Memory B cell (primary cell): Measurements from ENCODE around the gene PRKAG2.
"Not testable (repeated sequence)": the region's sequence is repeated elsewhere in the genome, so short reads cannot be mapped to it uniquely, and the experiment has no call there.

Experiments used
- ATAC-seq: fragments of 150-1000 bp; cut with Tn5 transposase; 2 replicates; pipeline ENCODE4 v1.10.0; 2021; ENCODE audit warnings: low read depth, mild to moderate bottlenecking, moderate library complexity
- DNase-seq, 2 donors: peaks; one replicate each; pipeline ENCODE4 v3.0.0; 2022; ENCODE audit warnings: low spot score in 2 of 2
- H3K27ac Mint-ChIP-seq: one replicate; pipeline ENCODE4 v1.8.0; 2022; ENCODE audit warnings: mild to moderate bottlenecking, moderate library complexity, mixed read lengths
- H3K27me3 Mint-ChIP-seq: one replicate; pipeline ENCODE4 v1.8.0; 2022; ENCODE audit warnings: mixed read lengths
- H3K36me3 Mint-ChIP-seq: one replicate; pipeline ENCODE4 v1.8.0; 2022; ENCODE audit warnings: mild to moderate bottlenecking, mixed read lengths
- H3K4me1 Mint-ChIP-seq: one replicate; pipeline ENCODE4 v1.8.0; 2022; ENCODE audit warnings: mixed read lengths
- H3K4me3 Mint-ChIP-seq: one replicate; pipeline ENCODE4 v1.8.0; 2022; ENCODE audit warnings: mild to moderate bottlenecking, moderate library complexity, mixed read lengths
- H3K9me3 Mint-ChIP-seq: one replicate; pipeline ENCODE4 v1.8.0; 2022; ENCODE audit warnings: mixed read lengths

Gene PRKAG2

GRCh38 chr7:151581741-151582140, 295.2 kb downstream of the PRKAG2 start:
- ATAC-seq (no peak), DNase-seq (no peak)
- H3K36me3 Mint-ChIP-seq = peaks cover 32% of the 10 kb centered on the region
- H3K4me3 Mint-ChIP-seq = no peak overlapping the region
- no peak overlapping the region for H3K27ac Mint-ChIP-seq
- H3K4me1 Mint-ChIP-seq = peaks cover 2% of the 10 kb centered on the region
- H3K27me3 Mint-ChIP-seq = no peaks in the 10 kb centered on the region
- H3K9me3 Mint-ChIP-seq = peaks cover 7% of the 10 kb centered on the region

- Mint-ChIP-seq H3K27me3 (no peaks in the 10 kb centered on the region), H3K4me3 (no peak overlapping the region), H3K9me3 (peaks cover 7% of the 10 kb centered on the region), H3K4me1 (no peaks in the 10 kb centered on the region), H3K27ac (no peak overlapping the region), H3K36me3 (peaks cover 28% of the 10 kb centered on the region)
- DNase-seq = no peak
- no peak for ATAC-seq
Observed at GRCh38 chr7:151579644-151580043, 297.3 kb downstream of the PRKAG2 start.

- ATAC-seq (no peak), DNase-seq (no peak)
- Mint-ChIP-seq H3K36me3 (peaks cover 22% of the 10 kb centered on the region), H3K27ac (no peak overlapping the region), H3K27me3 (no peaks in the 10 kb centered on the region), H3K9me3 (peaks cover 5% of the 10 kb centered on the region), H3K4me1 (no peaks in the 10 kb centered on the region), H3K4me3 (no peak overlapping the region)
Observed at GRCh38 chr7:151575410-151575809, 301.5 kb downstream of the PRKAG2 start.

- peaks cover 13% of the 10 kb centered on the region for H3K36me3 Mint-ChIP-seq
- ATAC-seq, H3K27ac Mint-ChIP-seq, H3K27me3 Mint-ChIP-seq, H3K4me1 Mint-ChIP-seq, DNase-seq, H3K4me3 Mint-ChIP-seq, H3K9me3 Mint-ChIP-seq: not testable (repeated sequence)
Observed at GRCh38 chr7:151573046-151573445, 303.9 kb downstream of the PRKAG2 start.

GRCh38 chr7:151572136-151572535, 304.8 kb downstream of the PRKAG2 start:
- no peaks in the 10 kb centered on the region for H3K27me3 Mint-ChIP-seq
- H3K4me1 Mint-ChIP-seq = no peaks in the 10 kb centered on the region
- no peak overlapping the region for H3K4me3 Mint-ChIP-seq
- ATAC-seq = no peak
- no peak for DNase-seq
- H3K9me3 Mint-ChIP-seq = no peaks in the 10 kb centered on the region
- H3K27ac Mint-ChIP-seq = no peak overlapping the region
- peaks cover 13% of the 10 kb centered on the region for H3K36me3 Mint-ChIP-seq

GRCh38 chr7:151571471-151571870, 305.4 kb downstream of the PRKAG2 start:
- no peak for ATAC-seq
- no peak overlapping the region for H3K27ac Mint-ChIP-seq

GRCh38 chr7:151570366-151570915, 306.5 kb downstream of the PRKAG2 start:
- Mint-ChIP-seq H3K9me3 (no peaks in the 10 kb centered on the region), H3K4me1 (no peaks in the 10 kb centered on the region), H3K27ac (no peak overlapping the region), H3K4me3 (no peak overlapping the region), H3K36me3 (peaks cover 15% of the 10 kb centered on the region), H3K27me3 (no peaks in the 10 kb centered on the region)
- no peak for ATAC-seq
- DNase-seq = no peak

More at GRCh38 chr7:151571471-151571870, 305.4 kb downstream of the PRKAG2 start:
- no peak for DNase-seq
- no peaks in the 10 kb centered on the region for H3K4me1 Mint-ChIP-seq
- no peaks in the 10 kb centered on the region for H3K27me3 Mint-ChIP-seq
- H3K36me3 Mint-ChIP-seq = peaks cover 13% of the 10 kb centered on the region
- no peaks in the 10 kb centered on the region for H3K9me3 Mint-ChIP-seq
- no peak overlapping the region for H3K4me3 Mint-ChIP-seq

GRCh38 chr7:151568956-151569940, 307.7 kb downstream of the PRKAG2 start:
- no peak for DNase-seq
- Mint-ChIP-seq H3K36me3 (peaks cover 15% of the 10 kb centered on the region), H3K27me3 (no peaks in the 10 kb centered on the region), H3K4me1 (no peaks in the 10 kb centered on the region), H3K27ac (no peak overlapping the region), H3K9me3 (no peaks in the 10 kb centered on the region), H3K4me3 (no peak overlapping the region)
- ATAC-seq = no peak

- H3K4me1 Mint-ChIP-seq = no peaks in the 10 kb centered on the region
- peaks cover 13% of the 10 kb centered on the region for H3K36me3 Mint-ChIP-seq
- ATAC-seq (no peak), DNase-seq (no peak)
- no peak overlapping the region for H3K27ac Mint-ChIP-seq
- no peaks in the 10 kb centered on the region for H3K9me3 Mint-ChIP-seq
- H3K27me3 Mint-ChIP-seq = no peaks in the 10 kb centered on the region
- H3K4me3 Mint-ChIP-seq = no peak overlapping the region
Observed at GRCh38 chr7:151566897-151567320, 310.0 kb downstream of the PRKAG2 start.

- ATAC-seq = no peak
Observed at GRCh38 chr7:151565541-151565940, 311.4 kb downstream of the PRKAG2 start.

GRCh38 chr7:151560243-151560642, 316.7 kb downstream of the PRKAG2 start:
- no peak overlapping the region for H3K27ac Mint-ChIP-seq
- no peaks in the 10 kb centered on the region for H3K9me3 Mint-ChIP-seq
- ATAC-seq (no peak), DNase-seq (no peak)
- no peaks in the 10 kb centered on the region for H3K27me3 Mint-ChIP-seq
- H3K4me1 Mint-ChIP-seq = no peaks in the 10 kb centered on the region
- peaks cover 28% of the 10 kb centered on the region for H3K36me3 Mint-ChIP-seq
- H3K4me3 Mint-ChIP-seq = no peak overlapping the region

More at GRCh38 chr7:151565541-151565940, 311.4 kb downstream of the PRKAG2 start:
- Mint-ChIP-seq H3K4me3 (no peak overlapping the region), H3K36me3 (peaks cover 19% of the 10 kb centered on the region), H3K27ac (no peak overlapping the region), H3K27me3 (no peaks in the 10 kb centered on the region), H3K4me1 (no peaks in the 10 kb centered on the region), H3K9me3 (no peaks in the 10 kb centered on the region)
- no peak for DNase-seq

GRCh38 chr7:151559557-151560183, 317.2 kb downstream of the PRKAG2 start:
- DNase-seq = no peak
- Mint-ChIP-seq H3K4me3 (no peak overlapping the region), H3K9me3 (no peaks in the 10 kb centered on the region), H3K27ac (no peak overlapping the region), H3K4me1 (no peaks in the 10 kb centered on the region), H3K27me3 (no peaks in the 10 kb centered on the region), H3K36me3 (peaks cover 28% of the 10 kb centered on the region)
- no peak for ATAC-seq

GRCh38 chr7:151558575-151558974, 318.3 kb downstream of the PRKAG2 start:
- H3K4me3 Mint-ChIP-seq = no peak overlapping the region
- no peaks in the 10 kb centered on the region for H3K9me3 Mint-ChIP-seq
- H3K4me1 Mint-ChIP-seq = no peaks in the 10 kb centered on the region
- H3K36me3 Mint-ChIP-seq = peaks cover 23% of the 10 kb centered on the region
- no peak overlapping the region for H3K27ac Mint-ChIP-seq
- ATAC-seq (no peak), DNase-seq (no peak)
- no peaks in the 10 kb centered on the region for H3K27me3 Mint-ChIP-seq

GRCh38 chr7:151556592-151556991, 320.3 kb downstream of the PRKAG2 start:
- no peaks in the 10 kb centered on the region for H3K4me1 Mint-ChIP-seq
- no peak overlapping the region for H3K4me3 Mint-ChIP-seq
- H3K27ac Mint-ChIP-seq = no peak overlapping the region
- H3K9me3 Mint-ChIP-seq = no peaks in the 10 kb centered on the region
- DNase-seq (no peak), ATAC-seq (no peak)
- H3K27me3 Mint-ChIP-seq = no peaks in the 10 kb centered on the region
- peaks cover 21% of the 10 kb centered on the region for H3K36me3 Mint-ChIP-seq
